ENCODE data around the gene SLC35F1.

DNA sequence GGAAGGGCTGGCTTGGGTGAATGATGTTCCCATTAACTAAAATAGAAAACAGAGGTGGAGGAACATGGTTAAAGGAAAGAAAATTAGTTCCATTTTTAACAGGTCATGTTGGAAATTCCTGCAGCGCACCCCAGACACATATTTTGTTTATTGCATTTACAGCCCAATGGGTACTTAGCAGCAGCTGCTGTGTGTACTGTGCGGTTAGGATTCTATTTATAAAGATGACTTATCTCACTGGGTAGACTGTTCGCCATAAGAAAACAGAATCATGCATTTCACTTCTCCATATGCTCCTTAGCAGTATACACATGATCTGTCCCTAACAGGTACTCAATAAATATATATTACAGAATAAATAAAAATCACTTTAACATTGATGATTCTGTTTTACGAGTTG is 135.8 kb downstream of the SLC35F1 start:
- TF ChIP-seq CTCF (IDR thresholded peaks at IDR 0.05) (no peak), POLR2A (IDR thresholded peaks at IDR 0.05) (no peak)
